Measurements from ENCODE around the gene CSMD2. TPM values are rescaled to one million over a fixed set of nuclear protein-coding genes. Genes with fewer than 3 reads are reported as not detected.

The CSMD2 gene
- total RNA-seq, 1 experiment from 2014 or later, result 13.2 TPM

GRCh38 chr1:33482412-33482811 lies 682.6 kb downstream of the CSMD2 start (continued):
- TF ChIP-seq STAT6 (CRISPR knock-in tag; conservative IDR thresholded peaks at IDR 0.05; ENCODE audit: low read depth), result no peak
- TF ChIP-seq SOX15 (CRISPR knock-in tag; IDR thresholded peaks at IDR 0.05), result no peak
- no peak for TF ChIP-seq ZNF532 (CRISPR knock-in tag; IDR thresholded peaks at IDR 0.05; ENCODE audit: borderline replicate concordance)
- TF ChIP-seq ETV6 (CRISPR knock-in tag; IDR thresholded peaks at IDR 0.05), result no peak
- TF ChIP-seq GABPB1 (CRISPR knock-in tag; IDR thresholded peaks at IDR 0.05), result no peak
- TF ChIP-seq TCF7 (CRISPR knock-in tag; IDR thresholded peaks at IDR 0.05; ENCODE audit: low read depth), result no peak
- TF ChIP-seq ZNF232 (CRISPR knock-in tag; IDR thresholded peaks at IDR 0.05), result no peak

GRCh38 chr1:33477451-33477850 lies 687.6 kb downstream of the CSMD2 start:
- peaks cover 9% of the 10 kb centered on the region for H3K4me1 Mint-ChIP-seq
- CTCF ChIA-PET, result interaction anchor here (1.1 to 1.2 kb wide), 2 partner anchors 23 to 47 kb away, joined by 3 to 5 read pairs; no protein-coding TSS in a partner anchor

More at GRCh38 chr1:33477451-33477850, 687.6 kb downstream of the CSMD2 start:
- Mint-ChIP-seq H3K4me3 (no peak overlapping the region), H3K9me3 (no peaks in the 10 kb centered on the region), H3K36me3 (no peaks in the 10 kb centered on the region), H3K27me3 (ENCODE audit: low read depth) (no peaks in the 10 kb centered on the region; the same call in 1 of the 2 replicates), H3K27ac (no peak overlapping the region)
- ATAC-seq (no peak), DNase-seq (ENCODE audit: low spot score) (no peak)
- POLR2A ChIA-PET, result no interaction called here
- TF ChIP-seq ZNF671 (CRISPR knock-in tag; IDR thresholded peaks at IDR 0.05), result no peak
- no peak for TF ChIP-seq TCF7 (CRISPR knock-in tag; IDR thresholded peaks at IDR 0.05; ENCODE audit: low read depth)
- TF ChIP-seq ZNF281 (CRISPR knock-in tag; IDR thresholded peaks at IDR 0.05), result no peak
- TF ChIP-seq NR2C2 (CRISPR knock-in tag; IDR thresholded peaks at IDR 0.05), result no peak
- no peak for TF ChIP-seq RELA (CRISPR knock-in tag; IDR thresholded peaks at IDR 0.05; ENCODE audit: borderline replicate concordance)
- no peak for TF ChIP-seq ATF6 (CRISPR knock-in tag; IDR thresholded peaks at IDR 0.05)
- TF ChIP-seq NR3C1 (CRISPR knock-in tag; conservative IDR thresholded peaks at IDR 0.05; ENCODE audit: low read depth), result no peak
- TF ChIP-seq JUN (CRISPR knock-in tag; IDR thresholded peaks at IDR 0.05), result no peak

Data from WTC11 (cell line).